Measurements from ENCODE around the gene LETMD1.
"Not testable (repeated sequence)": the region's sequence is repeated elsewhere in the genome, so short reads cannot be mapped to it uniquely, and the experiment has no call there.

Gene LETMD1

GRCh38 chr12:51047655-51048540 lies at the start of gene LETMD1:
Gene LETMD1 (plus strand): TSS chr12:51048327. CDS start chr12:51048357, 30 bp downstream.
- DNase-seq (ENCODE audit: extremely low read depth in 1 of 2, low read depth in 1 of 2) = peak; percentile 69 to 88

DNA sequence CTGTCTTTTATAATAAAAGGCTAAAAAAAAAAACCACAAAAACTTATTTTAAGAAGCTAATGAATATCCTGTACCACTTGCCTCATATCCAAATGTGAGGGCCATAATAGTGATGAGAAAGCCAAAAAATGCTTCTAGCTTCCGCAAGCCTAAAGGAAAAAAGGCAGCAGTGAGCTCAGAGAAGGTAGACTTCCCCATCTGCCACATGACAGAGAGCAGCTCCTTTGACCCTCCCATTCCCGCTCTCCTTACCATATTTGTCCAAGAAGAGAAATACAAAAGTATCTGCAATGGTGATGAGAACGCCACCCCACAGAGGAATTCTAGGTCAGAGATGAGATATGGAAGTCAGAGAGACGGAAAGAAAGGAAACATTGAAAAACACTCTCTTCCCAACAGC lies 49.0 kb upstream of the LETMD1 start:
- DNase-seq (ENCODE audit: extremely low read depth in 1 of 2, low read depth in 1 of 2) = no peak

DNA sequence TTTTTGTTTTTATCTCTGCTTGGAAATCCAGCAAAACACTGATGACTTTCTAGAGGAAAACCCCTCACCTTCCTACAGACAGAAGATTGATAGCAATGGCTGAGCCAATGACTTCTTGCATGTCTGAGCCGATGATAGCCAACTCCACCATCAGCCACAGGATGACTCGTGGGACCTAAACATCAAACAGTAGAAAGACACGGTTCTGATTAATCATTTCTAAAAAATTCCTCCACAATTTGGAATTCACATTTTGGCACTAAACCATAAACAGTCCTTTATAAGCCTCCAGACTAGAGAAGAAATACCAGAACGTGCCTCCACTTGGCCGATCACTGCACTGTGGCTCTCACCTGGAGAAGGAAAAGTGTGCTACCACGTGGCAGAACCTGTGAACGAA lies 47.9 kb upstream of the LETMD1 start:
- DNase-seq (ENCODE audit: extremely low read depth in 1 of 2, low read depth in 1 of 2) = no peak

DNA sequence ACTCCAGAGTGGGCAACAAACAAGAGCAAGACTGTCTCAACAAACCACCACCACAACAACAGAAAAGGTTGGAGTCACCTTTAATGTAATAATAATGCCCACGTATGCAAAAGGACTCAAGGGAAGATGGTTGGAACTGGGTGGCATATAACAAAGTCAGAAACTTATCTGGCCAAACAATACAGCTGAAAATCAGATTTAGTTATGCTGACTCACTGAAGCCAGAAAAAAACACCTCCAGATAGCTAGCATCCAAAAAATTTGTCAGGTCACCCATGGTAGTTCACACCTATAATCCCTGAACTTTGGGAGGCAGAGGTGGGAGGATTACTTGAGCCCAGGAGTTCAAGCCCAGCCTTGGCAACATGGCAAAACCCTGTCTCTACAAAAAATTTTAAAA lies 46.3 kb upstream of the LETMD1 start:
- DNase-seq (ENCODE audit: extremely low read depth in 1 of 2, low read depth in 1 of 2) = no peak

DNA sequence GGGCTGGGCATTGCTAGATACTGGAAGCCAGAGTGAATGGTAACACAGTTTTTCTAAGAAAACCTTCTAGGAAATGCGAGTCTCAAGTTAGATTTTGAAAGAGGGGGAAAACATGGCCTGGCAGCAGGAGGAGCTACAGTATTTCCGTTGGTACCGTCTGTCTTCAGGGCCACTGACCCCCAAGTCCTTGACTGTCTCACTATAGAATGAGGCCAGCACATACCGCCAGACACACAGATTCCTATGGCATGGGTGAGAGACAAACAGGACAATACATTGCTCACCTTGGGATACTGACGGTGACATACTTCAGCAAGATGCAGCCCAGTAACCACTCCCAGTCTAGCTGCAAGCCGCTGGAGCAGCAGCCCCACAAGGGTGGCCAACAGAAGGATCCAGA lies 43.6 kb upstream of the LETMD1 start:
- no peak for DNase-seq (ENCODE audit: extremely low read depth in 1 of 2, low read depth in 1 of 2)

- DNase-seq (ENCODE audit: extremely low read depth in 1 of 2, low read depth in 1 of 2) = no peak
Measured at GRCh38 chr12:51005030-51005429, 43.1 kb upstream of the LETMD1 start.

DNA sequence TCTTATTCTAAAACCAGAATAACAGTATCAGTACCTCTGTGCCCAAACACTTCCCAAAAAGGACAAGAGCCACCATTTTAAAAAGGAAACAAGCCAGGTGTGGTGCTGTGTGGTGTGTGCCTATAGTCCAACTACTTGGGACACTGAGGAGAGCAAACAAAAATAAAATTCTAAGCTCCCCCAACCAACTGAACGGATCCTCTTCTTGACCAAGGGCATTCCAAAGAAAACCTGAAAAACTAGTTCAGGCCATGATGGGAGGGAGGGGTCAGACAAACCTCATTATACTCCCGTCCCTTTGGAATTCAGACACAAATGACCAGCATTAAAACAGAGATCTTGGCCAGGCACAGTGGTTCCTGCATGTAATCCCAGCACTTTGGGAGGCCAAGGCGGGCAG lies 42.5 kb upstream of the LETMD1 start:
- no peak for DNase-seq (ENCODE audit: extremely low read depth in 1 of 2, low read depth in 1 of 2)

DNA sequence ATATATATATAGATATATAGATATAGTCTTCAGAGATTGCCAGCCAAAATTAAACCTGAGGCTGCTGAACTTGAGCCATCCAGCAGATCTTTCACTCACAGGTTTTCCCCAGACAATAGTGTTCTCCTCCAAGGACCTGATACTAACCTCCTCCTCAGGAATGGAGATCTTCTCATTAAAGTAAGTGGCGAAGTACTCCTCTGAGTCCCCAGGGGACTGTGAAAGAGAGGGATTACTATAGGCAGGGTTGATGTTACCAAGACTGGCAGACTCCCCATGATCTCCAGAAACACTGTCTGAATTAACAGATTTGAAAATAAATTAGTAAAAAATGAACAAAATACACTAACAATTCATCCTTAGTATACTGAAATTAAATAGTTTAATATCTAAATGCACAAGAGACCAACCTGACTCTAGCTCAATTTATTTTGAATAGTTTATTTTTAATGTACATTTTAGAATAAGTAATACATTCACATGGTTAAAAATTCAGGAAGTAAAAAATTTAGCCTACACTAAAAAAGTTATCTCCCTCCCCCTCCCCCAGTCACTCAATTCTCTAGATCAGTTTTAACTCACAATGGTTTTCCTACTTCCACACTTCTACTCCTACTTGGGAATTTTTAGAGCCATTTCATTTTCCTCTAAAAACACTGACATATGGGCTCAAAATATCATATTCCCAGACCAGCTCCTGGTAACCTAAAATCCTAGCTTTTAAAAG lies 39.6 kb upstream of the LETMD1 start:
- no peak for DNase-seq (ENCODE audit: extremely low read depth in 1 of 2, low read depth in 1 of 2)

DNA sequence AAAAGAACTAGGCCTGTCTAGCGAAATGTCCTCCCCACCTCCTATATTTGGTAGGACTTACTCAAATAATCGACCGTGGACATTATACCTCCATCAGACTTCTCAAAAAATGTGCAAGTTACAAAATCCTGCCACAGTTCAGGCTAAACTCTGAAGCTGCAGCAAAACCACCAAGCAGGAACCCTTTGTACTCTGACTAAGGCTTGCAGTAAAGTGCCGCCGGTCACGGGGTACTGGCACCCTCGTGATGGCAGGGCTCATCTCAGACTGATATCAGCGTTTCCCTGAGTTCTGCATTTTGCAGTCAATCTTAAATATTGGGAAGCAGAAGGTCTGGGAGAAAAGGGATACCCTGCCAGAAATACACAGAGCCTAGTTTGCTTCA lies 39.1 kb upstream of the LETMD1 start:
- peak in 1 of 2 donors; percentile 41 for DNase-seq (ENCODE audit: extremely low read depth in 1 of 2, low read depth in 1 of 2)

DNA sequence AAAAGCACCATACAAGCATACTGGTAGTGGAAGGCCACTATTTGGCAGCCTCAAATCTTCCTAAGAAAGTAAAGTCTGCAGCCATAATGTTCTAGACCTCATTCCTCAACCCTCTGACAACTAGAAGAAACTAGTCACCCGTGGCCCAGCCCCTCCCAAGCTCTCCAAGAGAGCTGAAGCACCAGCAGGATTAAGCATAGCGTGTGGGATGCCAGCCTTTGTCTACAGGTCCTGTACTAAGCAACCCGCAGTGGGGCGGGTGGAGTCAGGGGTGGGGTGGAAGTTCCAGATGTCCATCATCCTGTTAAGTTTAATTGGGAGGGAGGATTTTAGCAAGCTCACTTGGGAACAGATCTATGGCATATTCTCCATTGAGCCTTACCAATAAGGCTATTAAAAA lies 36.2 kb upstream of the LETMD1 start:
- no peak for DNase-seq (ENCODE audit: extremely low read depth in 1 of 2, low read depth in 1 of 2)

DNA sequence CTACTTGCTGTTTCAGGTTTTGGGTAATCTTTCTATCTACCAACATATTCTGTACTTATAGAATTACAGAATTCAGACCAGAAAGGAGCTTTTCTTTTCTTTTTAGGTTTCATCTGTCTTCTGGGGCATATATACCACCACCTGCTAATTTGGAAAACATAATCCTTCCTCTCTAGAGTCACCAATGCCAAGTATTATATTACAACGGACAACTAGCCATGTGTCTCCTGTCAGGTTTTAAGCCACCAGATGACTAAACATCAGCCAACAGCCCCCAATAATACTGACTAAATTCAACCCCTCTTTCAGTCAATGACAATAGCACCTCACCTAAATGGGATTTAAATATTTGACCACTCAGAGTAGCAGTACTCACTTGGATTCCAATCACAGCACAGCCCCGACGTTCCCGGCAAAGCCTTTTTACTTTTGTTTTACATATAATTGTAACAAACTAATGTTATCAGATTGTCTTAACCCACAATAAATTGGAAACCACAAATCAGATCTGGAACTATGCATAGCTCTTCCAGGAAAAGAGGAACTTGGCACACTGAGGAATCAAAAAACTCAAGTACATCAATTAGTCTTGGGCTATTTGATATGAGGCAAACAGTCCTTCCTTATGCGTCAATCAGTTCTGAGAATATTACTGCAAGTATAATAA lies 35.4 kb upstream of the LETMD1 start:
- peak in 1 of 2 donors; percentile 13 for DNase-seq (ENCODE audit: extremely low read depth in 1 of 2, low read depth in 1 of 2)

- no peak for DNase-seq (ENCODE audit: extremely low read depth in 1 of 2, low read depth in 1 of 2)
Measured at GRCh38 chr12:51013441-51013840, 34.7 kb upstream of the LETMD1 start.

DNA sequence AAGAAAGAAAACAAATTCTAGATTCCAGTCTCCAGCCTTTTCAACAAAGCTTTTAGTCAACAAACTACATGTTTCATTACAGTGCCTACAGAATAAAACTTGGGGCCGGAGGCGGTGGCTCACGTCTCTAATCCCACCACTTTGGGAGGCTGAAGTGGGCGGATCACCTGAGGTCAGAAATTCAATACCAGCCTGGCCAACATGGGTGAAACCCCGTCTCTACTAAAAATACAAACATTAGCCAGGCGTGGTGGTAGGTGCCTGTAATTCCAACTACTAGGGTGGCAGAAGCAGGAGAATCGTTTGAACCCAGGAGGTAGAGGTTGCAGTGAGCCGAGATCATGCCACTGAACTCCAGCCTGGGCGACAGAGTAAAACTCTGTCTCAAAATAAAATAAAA lies 33.7 kb upstream of the LETMD1 start:
- not testable (repeated sequence) for DNase-seq (ENCODE audit: extremely low read depth in 1 of 2, low read depth in 1 of 2)

DNA sequence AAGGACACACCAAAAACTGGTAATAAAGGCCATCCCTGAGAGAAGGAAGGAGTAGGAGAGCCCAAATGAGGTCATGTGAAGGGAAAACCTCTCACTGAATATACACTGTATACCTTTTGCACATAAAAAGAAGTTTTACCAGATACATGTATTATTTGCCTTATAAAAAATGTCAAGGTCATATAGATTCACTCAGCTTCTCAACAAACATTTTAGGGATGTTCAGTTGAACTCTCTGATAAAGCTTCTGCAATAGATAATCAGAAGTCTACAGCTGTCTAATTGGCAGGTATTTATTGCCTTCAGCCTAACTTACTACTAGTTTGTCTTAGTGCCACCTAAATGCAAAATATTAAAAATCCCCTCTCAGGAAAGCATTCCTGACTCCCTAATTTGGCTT lies 30.7 kb upstream of the LETMD1 start:
- no peak for DNase-seq (ENCODE audit: extremely low read depth in 1 of 2, low read depth in 1 of 2)

DNA sequence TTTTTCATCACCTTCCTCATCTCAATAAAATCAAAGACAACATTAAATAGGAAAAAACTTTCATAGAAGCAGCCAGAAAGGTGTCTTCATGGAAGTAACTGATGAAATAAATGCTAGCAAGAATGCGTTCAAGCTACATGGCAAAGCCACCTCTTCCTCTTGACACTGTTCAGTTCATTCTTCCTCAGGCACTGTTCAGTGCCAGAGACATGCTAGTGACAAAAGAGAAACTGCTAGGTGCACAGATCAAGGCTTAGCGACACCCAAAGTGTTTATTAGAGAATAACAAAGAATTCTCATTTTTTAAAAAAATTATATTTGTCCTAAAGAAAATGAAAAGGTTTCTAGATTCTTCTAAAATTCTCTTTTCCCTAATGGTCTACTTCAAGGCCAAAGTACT lies 29.2 kb upstream of the LETMD1 start:
- no peak for DNase-seq (ENCODE audit: extremely low read depth in 1 of 2, low read depth in 1 of 2)

DNA sequence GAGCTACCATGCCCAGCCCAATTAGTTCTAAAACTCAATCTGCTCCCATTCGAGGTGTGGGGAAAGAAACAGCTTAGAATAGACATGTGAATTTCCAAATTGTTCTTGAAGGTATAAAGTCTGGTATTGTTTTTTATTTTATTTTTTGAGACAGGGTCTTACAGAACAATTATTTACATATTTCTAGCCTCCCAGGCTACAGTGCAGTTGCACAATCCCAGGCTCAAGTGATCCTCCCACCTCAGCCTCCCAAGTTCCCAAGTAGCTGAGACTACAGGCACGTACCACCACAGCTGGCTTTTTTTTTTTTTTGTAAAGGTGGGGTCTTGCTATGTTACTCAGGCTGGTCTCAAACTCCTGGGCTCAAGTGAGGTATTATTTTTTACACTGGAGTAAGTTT lies 28.2 kb upstream of the LETMD1 start:
- no peak for DNase-seq (ENCODE audit: extremely low read depth in 1 of 2, low read depth in 1 of 2)

- no peak for DNase-seq (ENCODE audit: extremely low read depth in 1 of 2, low read depth in 1 of 2)
Measured at GRCh38 chr12:51020448-51021182, 27.5 kb upstream of the LETMD1 start.

DNA sequence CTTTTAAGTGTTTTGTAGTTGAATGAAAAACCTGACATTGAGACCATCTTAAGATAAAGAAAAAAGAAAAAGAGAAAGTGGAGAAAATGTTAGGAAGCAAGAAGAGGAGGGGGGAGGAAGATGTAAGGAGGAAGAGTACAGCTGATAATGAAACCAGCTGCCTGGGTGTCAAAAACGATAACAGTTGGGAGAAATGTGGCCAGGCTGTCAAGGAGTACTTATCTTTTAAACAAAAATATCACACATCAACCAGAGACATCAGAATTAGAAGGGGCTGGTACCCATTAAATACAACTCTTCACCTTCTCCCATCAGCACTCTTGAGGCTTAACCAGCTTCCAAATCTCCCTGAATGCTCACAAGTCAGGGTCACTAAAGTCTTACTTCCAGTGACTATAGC lies 26.4 kb upstream of the LETMD1 start:
- no peak for DNase-seq (ENCODE audit: extremely low read depth in 1 of 2, low read depth in 1 of 2)

GRCh38 chr12:51023625-51024382 lies 24.3 kb upstream of the LETMD1 start:
- no peak for DNase-seq (ENCODE audit: extremely low read depth in 1 of 2, low read depth in 1 of 2)

DNA sequence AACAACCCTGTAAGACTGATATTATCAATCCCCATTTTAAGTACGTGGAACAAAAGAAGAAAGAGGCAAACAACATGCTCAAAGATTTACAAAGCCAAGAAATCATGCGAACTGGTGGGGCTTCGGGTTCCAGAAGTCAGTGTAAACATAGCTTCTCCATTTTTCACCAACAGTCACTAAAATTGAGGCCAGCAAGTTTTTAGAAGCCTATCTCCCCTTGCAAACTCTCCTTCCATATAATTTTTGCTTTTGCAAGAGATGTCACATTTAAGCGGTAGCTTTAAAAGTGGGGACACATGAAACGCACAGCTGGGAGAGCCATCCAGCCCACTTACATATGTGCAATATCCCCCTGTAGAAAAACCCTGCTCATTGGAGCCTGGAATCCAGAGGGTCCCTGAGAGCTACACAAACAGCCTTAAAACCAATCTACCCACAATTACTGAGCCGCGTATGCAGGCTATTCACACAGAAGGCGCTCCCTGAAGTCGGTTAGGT lies 22.7 kb upstream of the LETMD1 start:
- no peak for DNase-seq (ENCODE audit: extremely low read depth in 1 of 2, low read depth in 1 of 2)
